ENCODE data around the gene MRGPRD. TPM values are rescaled to one million over a fixed set of nuclear protein-coding genes. Genes with fewer than 3 reads are reported as not detected.

The MRGPRD gene
- total and polyA plus RNA-seq, 2 experiments from 2014 or later, result not detected

DNA sequence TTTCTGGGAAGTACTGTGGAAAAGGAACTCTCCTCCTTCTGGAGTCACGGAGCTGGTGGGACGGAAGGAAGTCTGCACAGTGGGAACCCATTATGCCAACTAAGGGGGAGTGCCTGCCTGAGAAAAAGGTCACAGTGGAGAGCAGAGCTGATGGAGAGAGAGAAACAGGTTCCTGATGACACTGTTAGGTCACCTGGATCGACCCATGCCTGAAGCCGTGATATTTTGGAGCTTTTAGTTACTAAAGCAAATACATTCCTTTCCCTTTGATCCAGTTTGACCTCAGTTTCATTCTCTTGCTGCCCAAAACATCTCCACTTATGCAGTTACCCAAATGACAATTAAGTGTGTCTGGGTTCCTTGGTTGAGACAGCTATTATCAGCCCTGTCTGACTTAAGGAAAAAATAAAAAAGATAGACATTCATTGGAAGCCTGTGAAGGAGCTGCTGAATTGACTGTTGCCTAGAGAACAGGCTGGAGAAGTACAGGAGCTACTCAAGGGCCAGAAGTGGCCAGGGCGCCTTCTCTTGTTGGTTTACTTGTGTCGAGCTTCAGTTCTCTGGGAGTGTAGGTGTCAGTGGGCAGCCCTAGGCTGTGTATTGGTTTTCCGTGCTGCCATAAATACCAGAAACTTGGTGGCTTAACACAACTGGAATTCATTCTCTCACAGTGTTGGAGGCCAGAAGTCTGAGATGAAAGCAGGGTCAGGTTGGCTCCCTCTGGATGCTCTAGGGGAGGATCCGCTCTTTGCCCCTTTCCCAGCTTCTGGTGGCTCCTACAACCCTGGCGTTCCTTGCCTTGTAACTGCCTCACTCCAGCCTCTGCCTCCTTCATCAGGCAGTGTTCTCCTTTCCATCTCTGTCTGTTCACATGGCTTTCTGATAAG, 13.6 kb downstream of the MRGPRD start (continued):
- TF ChIP-seq, protein P1, sequence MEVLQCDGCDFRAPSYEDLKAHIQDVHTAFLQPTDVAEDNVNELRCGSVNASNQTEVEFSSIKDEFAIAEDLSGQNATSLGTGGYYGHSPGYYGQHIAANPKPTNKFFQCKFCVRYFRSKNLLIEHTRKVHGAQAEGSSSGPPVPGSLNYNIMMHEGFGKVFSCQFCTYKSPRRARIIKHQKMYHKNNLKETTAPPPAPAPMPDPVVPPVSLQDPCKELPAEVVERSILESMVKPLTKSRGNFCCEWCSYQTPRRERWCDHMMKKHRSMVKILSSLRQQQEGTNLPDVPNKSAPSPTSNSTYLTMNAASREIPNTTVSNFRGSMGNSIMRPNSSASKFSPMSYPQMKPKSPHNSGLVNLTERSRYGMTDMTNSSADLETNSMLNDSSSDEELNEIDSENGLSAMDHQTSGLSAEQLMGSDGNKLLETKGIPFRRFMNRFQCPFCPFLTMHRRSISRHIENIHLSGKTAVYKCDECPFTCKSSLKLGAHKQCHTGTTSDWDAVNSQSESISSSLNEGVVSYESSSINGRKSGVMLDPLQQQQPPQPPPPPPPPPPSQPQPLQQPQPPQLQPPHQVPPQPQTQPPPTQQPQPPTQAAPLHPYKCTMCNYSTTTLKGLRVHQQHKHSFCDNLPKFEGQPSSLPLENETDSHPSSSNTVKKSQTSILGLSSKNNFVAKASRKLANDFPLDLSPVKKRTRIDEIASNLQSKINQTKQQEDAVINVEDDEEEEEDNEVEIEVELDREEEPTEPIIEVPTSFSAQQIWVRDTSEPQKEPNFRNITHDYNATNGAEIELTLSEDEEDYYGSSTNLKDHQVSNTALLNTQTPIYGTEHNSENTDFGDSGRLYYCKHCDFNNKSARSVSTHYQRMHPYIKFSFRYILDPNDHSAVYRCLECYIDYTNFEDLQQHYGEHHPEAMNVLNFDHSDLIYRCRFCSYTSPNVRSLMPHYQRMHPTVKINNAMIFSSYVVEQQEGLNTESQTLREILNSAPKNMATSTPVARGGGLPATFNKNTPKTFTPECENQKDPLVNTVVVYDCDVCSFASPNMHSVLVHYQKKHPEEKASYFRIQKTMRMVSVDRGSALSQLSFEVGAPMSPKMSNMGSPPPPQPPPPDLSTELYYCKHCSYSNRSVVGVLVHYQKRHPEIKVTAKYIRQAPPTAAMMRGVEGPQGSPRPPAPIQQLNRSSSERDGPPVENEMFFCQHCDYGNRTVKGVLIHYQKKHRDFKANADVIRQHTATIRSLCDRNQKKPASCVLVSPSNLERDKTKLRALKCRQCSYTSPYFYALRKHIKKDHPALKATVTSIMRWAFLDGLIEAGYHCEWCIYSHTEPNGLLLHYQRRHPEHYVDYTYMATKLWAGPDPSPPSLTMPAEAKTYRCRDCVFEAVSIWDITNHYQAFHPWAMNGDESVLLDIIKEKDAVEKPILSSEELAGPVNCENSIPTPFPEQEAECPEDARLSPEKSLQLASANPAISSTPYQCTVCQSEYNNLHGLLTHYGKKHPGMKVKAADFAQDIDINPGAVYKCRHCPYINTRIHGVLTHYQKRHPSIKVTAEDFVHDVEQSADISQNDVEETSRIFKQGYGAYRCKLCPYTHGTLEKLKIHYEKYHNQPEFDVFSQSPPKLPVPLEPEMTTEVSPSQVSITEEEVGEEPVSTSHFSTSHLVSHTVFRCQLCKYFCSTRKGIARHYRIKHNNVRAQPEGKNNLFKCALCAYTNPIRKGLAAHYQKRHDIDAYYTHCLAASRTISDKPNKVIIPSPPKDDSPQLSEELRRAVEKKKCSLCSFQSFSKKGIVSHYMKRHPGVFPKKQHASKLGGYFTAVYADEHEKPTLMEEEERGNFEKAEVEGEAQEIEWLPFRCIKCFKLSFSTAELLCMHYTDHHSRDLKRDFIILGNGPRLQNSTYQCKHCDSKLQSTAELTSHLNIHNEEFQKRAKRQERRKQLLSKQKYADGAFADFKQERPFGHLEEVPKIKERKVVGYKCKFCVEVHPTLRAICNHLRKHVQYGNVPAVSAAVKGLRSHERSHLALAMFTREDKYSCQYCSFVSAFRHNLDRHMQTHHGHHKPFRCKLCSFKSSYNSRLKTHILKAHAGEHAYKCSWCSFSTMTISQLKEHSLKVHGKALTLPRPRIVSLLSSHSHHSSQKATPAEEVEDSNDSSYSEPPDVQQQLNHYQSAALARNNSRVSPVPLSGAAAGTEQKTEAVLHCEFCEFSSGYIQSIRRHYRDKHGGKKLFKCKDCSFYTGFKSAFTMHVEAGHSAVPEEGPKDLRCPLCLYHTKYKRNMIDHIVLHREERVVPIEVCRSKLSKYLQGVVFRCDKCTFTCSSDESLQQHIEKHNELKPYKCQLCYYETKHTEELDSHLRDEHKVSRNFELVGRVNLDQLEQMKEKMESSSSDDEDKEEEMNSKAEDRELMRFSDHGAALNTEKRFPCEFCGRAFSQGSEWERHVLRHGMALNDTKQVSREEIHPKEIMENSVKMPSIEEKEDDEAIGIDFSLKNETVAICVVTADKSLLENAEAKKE (CRISPR knock-in tag; IDR thresholded peaks at IDR 0.05), result no peak
- TF ChIP-seq CREB1 (CRISPR knock-in tag; IDR thresholded peaks at IDR 0.05; ENCODE audit: low read depth) (no peak), EZH2phosphoT487 (IDR thresholded peaks at IDR 0.05; ENCODE audit: unreplicated experiment) (no peak), POLR2AphosphoS5 (IDR thresholded peaks at IDR 0.05; ENCODE audit: low read depth) (no peak), JUNB (IDR thresholded peaks at IDR 0.05; ENCODE audit: unreplicated experiment) (no peak), ZNF331 (CRISPR knock-in tag; IDR thresholded peaks at IDR 0.05; ENCODE audit: low read depth) (no peak)
- TF ChIP-seq, protein P2, sequence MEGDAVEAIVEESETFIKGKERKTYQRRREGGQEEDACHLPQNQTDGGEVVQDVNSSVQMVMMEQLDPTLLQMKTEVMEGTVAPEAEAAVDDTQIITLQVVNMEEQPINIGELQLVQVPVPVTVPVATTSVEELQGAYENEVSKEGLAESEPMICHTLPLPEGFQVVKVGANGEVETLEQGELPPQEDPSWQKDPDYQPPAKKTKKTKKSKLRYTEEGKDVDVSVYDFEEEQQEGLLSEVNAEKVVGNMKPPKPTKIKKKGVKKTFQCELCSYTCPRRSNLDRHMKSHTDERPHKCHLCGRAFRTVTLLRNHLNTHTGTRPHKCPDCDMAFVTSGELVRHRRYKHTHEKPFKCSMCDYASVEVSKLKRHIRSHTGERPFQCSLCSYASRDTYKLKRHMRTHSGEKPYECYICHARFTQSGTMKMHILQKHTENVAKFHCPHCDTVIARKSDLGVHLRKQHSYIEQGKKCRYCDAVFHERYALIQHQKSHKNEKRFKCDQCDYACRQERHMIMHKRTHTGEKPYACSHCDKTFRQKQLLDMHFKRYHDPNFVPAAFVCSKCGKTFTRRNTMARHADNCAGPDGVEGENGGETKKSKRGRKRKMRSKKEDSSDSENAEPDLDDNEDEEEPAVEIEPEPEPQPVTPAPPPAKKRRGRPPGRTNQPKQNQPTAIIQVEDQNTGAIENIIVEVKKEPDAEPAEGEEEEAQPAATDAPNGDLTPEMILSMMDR (conservative IDR thresholded peaks at IDR 0.05; ENCODE audit: low read depth in 2 of 2), result no peak

Measured in GM23338 (cell line).